Upper lobe of right lung (tissue), 1 donor: ENCODE data around the gene OR1L4. TPM values are rescaled to one million over a fixed set of nuclear protein-coding genes. Genes with fewer than 3 reads are reported as not detected.

Source experiments
- ATAC-seq: fragments of 200-7000 bp; cut with Tn5 transposase; one replicate; pipeline ENCODE4 v1.9.1; 2020; ENCODE audit warnings: mild to moderate bottlenecking, moderate library complexity
- DNase-seq: peaks from one replicate; pipeline ENCODE4 v3.0.0-alpha.2; 2020
- H3K27ac ChIP-seq: fragments of 200-600 bp; one replicate; pipeline ENCODE4 v1.8.0; 2022
- H3K27me3 ChIP-seq: fragments of 200-600 bp; one replicate; pipeline ENCODE4 v1.8.0; 2022; ENCODE audit warnings: mild to moderate bottlenecking
- H3K36me3 ChIP-seq: fragments of 200-600 bp; one replicate; pipeline ENCODE4 v1.8.0; 2022
- H3K4me1 ChIP-seq: fragments of 200-600 bp; one replicate; pipeline ENCODE4 v1.8.0; 2022
- H3K4me3 ChIP-seq: fragments of 200-600 bp; one replicate; pipeline ENCODE4 v1.8.0; 2022; ENCODE audit warnings: mild to moderate bottlenecking
- H3K9me3 ChIP-seq: fragments of 200-600 bp; one replicate; pipeline ENCODE4 v1.8.0; 2022
- CTCF ChIP-seq: fragments of 200-600 bp; IDR thresholded peaks from one replicate; pipeline ENCODE4 v1.8.0; 2022; ENCODE audit warnings: antibody characterized with exemption
- intact Hi-C: fragments of 100-400 bp; cut with DNase I; formaldehyde crosslinking; loops from one replicate; pipeline ENCODE4 v1.11.0; 2022
- long read RNA-seq: library from polyadenylated mRNA; unstranded; transcript quantifications from one replicate; pipeline ENCODE4 v2.0.0, GENCODE V29; 2021
- total RNA-seq: library from RNA; stranded (reverse); fragmentation: NEBNext Ultra II Directional; extraction: Animal tissue kit (Norgen Biotek cat#: 25700); gene quantifications from one replicate; pipeline ENCODE4 v1.2.1, GENCODE V29; 2021
- donor health status: DM: no; HTN: yes; CAD: no; lungs with severe emphysema.

Gene OR1L4
- not detected for total RNA-seq
- long read RNA-seq = 0 reads

GRCh38 chr9:122723690-122724089 lies at the start of gene OR1L4:
TSS of gene OR1L4 (plus strand) at chr9:122723990. CDS start at chr9:122723990, 0 bp downstream.
- ATAC-seq (no peak), DNase-seq (no peak)
- H3K9me3 ChIP-seq = peaks cover 36% of the 10 kb centered on the region
- intact Hi-C loops = no loop called here
- no peaks in the 10 kb centered on the region for H3K4me1 ChIP-seq
- no peaks in the 10 kb centered on the region for H3K36me3 ChIP-seq
- H3K4me3 ChIP-seq = no peak within 1 kb of the TSS
- H3K27ac ChIP-seq = no peak within 1 kb of the TSS
- no peaks in the 10 kb centered on the region for H3K27me3 ChIP-seq
- no peak for TF ChIP-seq CTCF

GRCh38 chr9:122684851-122685250 lies 38.9 kb upstream of the OR1L4 start:
- TF ChIP-seq CTCF = no peak
- no peaks in the 10 kb centered on the region for H3K27me3 ChIP-seq
- ATAC-seq (no peak), DNase-seq (no peak)
- no peaks in the 10 kb centered on the region for H3K36me3 ChIP-seq
- peaks cover 6% of the 10 kb centered on the region for H3K9me3 ChIP-seq
- no peaks in the 10 kb centered on the region for H3K4me1 ChIP-seq
- intact Hi-C loops = no loop called here
- H3K27ac ChIP-seq = no peak overlapping the region
- no peak overlapping the region for H3K4me3 ChIP-seq

GRCh38 chr9:122695696-122696095 lies 28.1 kb upstream of the OR1L4 start:
- ATAC-seq (no peak), DNase-seq (no peak)
- no peaks in the 10 kb centered on the region for H3K36me3 ChIP-seq
- H3K4me1 ChIP-seq = no peaks in the 10 kb centered on the region
- H3K27ac ChIP-seq = no peak overlapping the region
- no peak for TF ChIP-seq CTCF
- H3K27me3 ChIP-seq = no peaks in the 10 kb centered on the region
- intact Hi-C loops = no loop called here
- no peak overlapping the region for H3K4me3 ChIP-seq
- peaks cover 12% of the 10 kb centered on the region for H3K9me3 ChIP-seq

- intact Hi-C loops = no loop called here
- H3K36me3 ChIP-seq = no peaks in the 10 kb centered on the region
- no peak overlapping the region for H3K4me3 ChIP-seq
- DNase-seq (no peak), ATAC-seq (no peak)
- TF ChIP-seq CTCF = no peak
- no peak overlapping the region for H3K27ac ChIP-seq
- H3K4me1 ChIP-seq = no peaks in the 10 kb centered on the region
- H3K27me3 ChIP-seq = no peaks in the 10 kb centered on the region
- peaks cover 10% of the 10 kb centered on the region for H3K9me3 ChIP-seq
Measured at GRCh38 chr9:122718038-122718437, 5.8 kb upstream of the OR1L4 start.

GRCh38 chr9:122719218-122719617 lies 4.6 kb upstream of the OR1L4 start:
- intact Hi-C loops = no loop called here
- Histone ChIP-seq H3K4me1 (no peaks in the 10 kb centered on the region), H3K9me3 (peaks cover 10% of the 10 kb centered on the region), H3K4me3 (no peak overlapping the region), H3K36me3 (no peaks in the 10 kb centered on the region), H3K27ac (no peak overlapping the region), H3K27me3 (no peaks in the 10 kb centered on the region)
- TF ChIP-seq CTCF = no peak
- DNase-seq (no peak), ATAC-seq (no peak)

GRCh38 chr9:122742003-122742402 lies 18.2 kb downstream of the OR1L4 start, which contains the start of gene OR1L6:
TSS of gene OR1L6 (plus strand) at chr9:122742303. CDS start at chr9:122749848, 7,545 bp downstream.
- Histone ChIP-seq H3K27me3 (no peaks in the 10 kb centered on the region), H3K36me3 (no peaks in the 10 kb centered on the region), H3K27ac (no peak within 1 kb of the TSS), H3K4me3 (no peak within 1 kb of the TSS), H3K9me3 (no peaks in the 10 kb centered on the region), H3K4me1 (no peaks in the 10 kb centered on the region)
- ATAC-seq = no peak
- DNase-seq = no peak
- intact Hi-C loops = no loop called here
- no peak for TF ChIP-seq CTCF
